ENCODE data around the gene DAB2.

- TF ChIP-seq, protein P1, sequence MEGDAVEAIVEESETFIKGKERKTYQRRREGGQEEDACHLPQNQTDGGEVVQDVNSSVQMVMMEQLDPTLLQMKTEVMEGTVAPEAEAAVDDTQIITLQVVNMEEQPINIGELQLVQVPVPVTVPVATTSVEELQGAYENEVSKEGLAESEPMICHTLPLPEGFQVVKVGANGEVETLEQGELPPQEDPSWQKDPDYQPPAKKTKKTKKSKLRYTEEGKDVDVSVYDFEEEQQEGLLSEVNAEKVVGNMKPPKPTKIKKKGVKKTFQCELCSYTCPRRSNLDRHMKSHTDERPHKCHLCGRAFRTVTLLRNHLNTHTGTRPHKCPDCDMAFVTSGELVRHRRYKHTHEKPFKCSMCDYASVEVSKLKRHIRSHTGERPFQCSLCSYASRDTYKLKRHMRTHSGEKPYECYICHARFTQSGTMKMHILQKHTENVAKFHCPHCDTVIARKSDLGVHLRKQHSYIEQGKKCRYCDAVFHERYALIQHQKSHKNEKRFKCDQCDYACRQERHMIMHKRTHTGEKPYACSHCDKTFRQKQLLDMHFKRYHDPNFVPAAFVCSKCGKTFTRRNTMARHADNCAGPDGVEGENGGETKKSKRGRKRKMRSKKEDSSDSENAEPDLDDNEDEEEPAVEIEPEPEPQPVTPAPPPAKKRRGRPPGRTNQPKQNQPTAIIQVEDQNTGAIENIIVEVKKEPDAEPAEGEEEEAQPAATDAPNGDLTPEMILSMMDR (optimal IDR thresholded peaks at IDR 0.05 in 1 of 3, IDR thresholded peaks at IDR 0.05 in 1 of 3, conservative IDR thresholded peaks at IDR 0.05 in 1 of 3; ENCODE audit: extremely low read depth in 1 of 3, insufficient read depth in 2 of 3, low read length in 3 of 3): no peak
- no peak for TF ChIP-seq EZH2 (IDR thresholded peaks at IDR 0.05; ENCODE audit: low read length)
Measured at GRCh38 chr5:39367711-39368110, 57.1 kb downstream of the DAB2 start.
